Ishikawa (cell line): ENCODE measurements around the gene ATG7.

Source experiments
- CEBPB ChIP-seq: IDR thresholded peaks from 2 replicates; pipeline ENCODE4 v1.6.1; 2012
- CREB1 ChIP-seq: IDR thresholded peaks from 2 replicates; pipeline ENCODE4 v1.6.1; 2012; ENCODE audit warnings: low read depth
- EGR1 ChIP-seq: IDR thresholded peaks from 2 replicates; pipeline ENCODE4 v1.6.1; 2012
- EP300 ChIP-seq: IDR thresholded peaks from 2 replicates; pipeline ENCODE4 v1.6.1; 2012; ENCODE audit warnings: borderline replicate concordance
- FOXM1 ChIP-seq: IDR thresholded peaks from 2 replicates; pipeline ENCODE4 v1.6.1; 2012; ENCODE audit warnings: low read depth, borderline replicate concordance
- NFIC ChIP-seq: IDR thresholded peaks from 2 replicates; pipeline ENCODE4 v1.6.1; 2012
- RAD21 ChIP-seq: IDR thresholded peaks from 2 replicates; pipeline ENCODE4 v1.6.1; 2012; ENCODE audit warnings: low read depth
- TAF1 ChIP-seq: IDR thresholded peaks from 2 replicates; pipeline ENCODE4 v1.6.1; 2012; ENCODE audit warnings: low read depth, mild to moderate bottlenecking
- TCF12 ChIP-seq: IDR thresholded peaks from 2 replicates; pipeline ENCODE4 v1.6.1; 2012; ENCODE audit warnings: low read depth
- TEAD4 ChIP-seq: IDR thresholded peaks from 2 replicates; pipeline ENCODE4 v1.6.1; 2012
- YY1 ChIP-seq: IDR thresholded peaks from 2 replicates; pipeline ENCODE4 v1.6.1; 2012; ENCODE audit warnings: low read depth
- ZBTB7A ChIP-seq: IDR thresholded peaks from 2 replicates; pipeline ENCODE4 v1.6.1; 2012; ENCODE audit warnings: low read depth
- TF ChIP-seq, protein P1 (sequence below): IDR thresholded peaks from 2 replicates; pipeline ENCODE4 v1.6.1; 2012
- TF ChIP-seq, protein P2 (sequence below): IDR thresholded peaks from 2 replicates; pipeline ENCODE4 v1.6.1; 2012; ENCODE audit warnings: low read depth, mild to moderate bottlenecking
- TF ChIP-seq, protein P3 (sequence below): IDR thresholded peaks from 2 replicates; pipeline ENCODE4 v1.6.1; 2012

ATG7 gene

DNA sequence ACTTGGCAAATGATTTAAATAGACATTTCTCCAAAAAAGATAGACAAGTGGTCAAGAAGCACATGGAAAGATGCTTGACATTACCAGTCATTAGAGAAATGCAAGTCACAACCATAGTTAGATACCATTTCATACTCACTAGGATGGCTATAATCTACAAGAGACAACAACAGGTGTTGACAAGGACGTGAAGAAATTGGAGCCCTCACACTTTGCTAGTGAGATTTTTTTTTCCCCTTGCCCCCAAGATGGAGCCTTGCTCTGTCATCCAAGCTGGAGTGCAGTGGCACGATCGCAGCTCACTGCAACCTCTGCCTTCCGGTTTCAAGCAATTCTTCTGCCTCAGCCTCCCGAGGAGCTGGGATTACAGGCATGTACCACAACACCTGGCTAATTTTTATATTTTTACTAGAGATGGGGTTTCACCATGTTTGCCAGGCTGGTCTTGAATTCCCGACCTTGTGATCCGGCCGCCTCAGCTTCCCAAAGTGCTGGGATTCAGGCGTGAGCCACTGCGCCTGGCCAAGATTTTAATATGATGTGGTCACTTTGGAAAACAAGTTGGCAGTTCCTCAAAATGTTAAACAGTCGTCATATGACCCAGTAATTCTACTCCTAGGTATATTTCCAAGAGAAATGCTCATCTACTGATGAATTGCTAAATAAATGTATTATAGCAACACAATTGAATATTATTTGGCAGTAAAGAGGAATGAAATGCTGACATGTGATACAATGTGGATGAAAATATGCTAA is 103.3 kb downstream of the ATG7 start:
- TF ChIP-seq YY1, result no peak
- TF ChIP-seq EP300, result peak; percentile 36; the same call in 1 of the 2 replicates
- peak; percentile 32; the same call in 1 of the 2 replicates for TF ChIP-seq NFIC

DNA sequence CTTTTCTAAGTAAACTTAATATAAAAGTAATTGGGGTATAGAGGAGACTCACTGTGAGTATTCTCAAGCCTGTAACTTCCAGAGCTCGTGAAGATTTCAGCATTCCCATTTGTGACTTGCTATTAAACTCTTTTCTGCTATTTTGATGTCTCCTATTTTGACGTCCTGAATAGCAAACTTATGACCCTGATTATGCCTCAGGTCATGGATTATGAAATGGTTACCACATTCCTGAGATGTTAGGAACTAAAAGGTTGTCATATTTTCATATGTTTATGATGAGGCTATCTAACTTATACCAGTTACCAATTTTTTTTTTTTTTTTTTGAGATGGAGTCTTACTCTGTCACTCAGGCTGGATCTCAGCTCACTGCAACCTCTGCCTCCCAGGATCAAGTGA is 105.5 kb downstream of the ATG7 start:
- TF ChIP-seq EP300 (no peak), YY1 (no peak), ZBTB7A (no peak), TEAD4 (no peak), CREB1 (no peak), TCF12 (no peak), FOXM1 (no peak)
- TF ChIP-seq, protein P1, sequence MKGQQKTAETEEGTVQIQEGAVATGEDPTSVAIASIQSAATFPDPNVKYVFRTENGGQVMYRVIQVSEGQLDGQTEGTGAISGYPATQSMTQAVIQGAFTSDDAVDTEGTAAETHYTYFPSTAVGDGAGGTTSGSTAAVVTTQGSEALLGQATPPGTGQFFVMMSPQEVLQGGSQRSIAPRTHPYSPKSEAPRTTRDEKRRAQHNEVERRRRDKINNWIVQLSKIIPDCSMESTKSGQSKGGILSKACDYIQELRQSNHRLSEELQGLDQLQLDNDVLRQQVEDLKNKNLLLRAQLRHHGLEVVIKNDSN, result no peak
- TF ChIP-seq, protein P2, sequence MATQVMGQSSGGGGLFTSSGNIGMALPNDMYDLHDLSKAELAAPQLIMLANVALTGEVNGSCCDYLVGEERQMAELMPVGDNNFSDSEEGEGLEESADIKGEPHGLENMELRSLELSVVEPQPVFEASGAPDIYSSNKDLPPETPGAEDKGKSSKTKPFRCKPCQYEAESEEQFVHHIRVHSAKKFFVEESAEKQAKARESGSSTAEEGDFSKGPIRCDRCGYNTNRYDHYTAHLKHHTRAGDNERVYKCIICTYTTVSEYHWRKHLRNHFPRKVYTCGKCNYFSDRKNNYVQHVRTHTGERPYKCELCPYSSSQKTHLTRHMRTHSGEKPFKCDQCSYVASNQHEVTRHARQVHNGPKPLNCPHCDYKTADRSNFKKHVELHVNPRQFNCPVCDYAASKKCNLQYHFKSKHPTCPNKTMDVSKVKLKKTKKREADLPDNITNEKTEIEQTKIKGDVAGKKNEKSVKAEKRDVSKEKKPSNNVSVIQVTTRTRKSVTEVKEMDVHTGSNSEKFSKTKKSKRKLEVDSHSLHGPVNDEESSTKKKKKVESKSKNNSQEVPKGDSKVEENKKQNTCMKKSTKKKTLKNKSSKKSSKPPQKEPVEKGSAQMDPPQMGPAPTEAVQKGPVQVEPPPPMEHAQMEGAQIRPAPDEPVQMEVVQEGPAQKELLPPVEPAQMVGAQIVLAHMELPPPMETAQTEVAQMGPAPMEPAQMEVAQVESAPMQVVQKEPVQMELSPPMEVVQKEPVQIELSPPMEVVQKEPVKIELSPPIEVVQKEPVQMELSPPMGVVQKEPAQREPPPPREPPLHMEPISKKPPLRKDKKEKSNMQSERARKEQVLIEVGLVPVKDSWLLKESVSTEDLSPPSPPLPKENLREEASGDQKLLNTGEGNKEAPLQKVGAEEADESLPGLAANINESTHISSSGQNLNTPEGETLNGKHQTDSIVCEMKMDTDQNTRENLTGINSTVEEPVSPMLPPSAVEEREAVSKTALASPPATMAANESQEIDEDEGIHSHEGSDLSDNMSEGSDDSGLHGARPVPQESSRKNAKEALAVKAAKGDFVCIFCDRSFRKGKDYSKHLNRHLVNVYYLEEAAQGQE, result no peak
- TF ChIP-seq, protein P3, sequence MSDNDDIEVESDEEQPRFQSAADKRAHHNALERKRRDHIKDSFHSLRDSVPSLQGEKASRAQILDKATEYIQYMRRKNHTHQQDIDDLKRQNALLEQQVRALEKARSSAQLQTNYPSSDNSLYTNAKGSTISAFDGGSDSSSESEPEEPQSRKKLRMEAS, result no peak

DNA sequence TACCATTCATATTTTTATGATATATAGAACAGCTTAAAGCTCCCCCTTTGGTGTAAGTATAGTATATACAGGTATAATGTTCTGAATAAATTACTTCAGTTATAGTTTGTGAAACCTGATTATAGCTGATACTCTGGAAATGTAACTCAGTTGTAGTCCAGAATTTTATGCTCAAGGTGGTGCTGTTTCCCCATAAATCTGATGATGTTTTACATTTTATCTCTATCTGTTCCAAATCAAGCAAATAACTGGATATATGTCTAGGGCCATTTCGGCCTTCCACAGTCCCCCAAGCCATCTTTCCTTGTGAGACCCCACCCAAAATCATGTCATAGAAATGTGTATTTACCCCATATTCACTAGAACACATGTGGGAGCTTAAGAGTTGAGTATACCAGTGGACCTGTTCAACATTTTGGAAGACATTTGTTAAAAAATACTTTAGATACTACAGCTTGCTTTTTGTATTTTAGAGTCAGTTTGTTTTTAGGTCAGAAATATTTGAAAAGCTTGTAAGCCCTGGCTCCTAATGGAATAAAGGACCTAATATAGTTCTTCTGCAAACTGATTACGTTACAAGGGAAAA is 107.1 kb downstream of the ATG7 start:
- TF ChIP-seq TEAD4 (no peak), RAD21 (peak; percentile 82)

DNA sequence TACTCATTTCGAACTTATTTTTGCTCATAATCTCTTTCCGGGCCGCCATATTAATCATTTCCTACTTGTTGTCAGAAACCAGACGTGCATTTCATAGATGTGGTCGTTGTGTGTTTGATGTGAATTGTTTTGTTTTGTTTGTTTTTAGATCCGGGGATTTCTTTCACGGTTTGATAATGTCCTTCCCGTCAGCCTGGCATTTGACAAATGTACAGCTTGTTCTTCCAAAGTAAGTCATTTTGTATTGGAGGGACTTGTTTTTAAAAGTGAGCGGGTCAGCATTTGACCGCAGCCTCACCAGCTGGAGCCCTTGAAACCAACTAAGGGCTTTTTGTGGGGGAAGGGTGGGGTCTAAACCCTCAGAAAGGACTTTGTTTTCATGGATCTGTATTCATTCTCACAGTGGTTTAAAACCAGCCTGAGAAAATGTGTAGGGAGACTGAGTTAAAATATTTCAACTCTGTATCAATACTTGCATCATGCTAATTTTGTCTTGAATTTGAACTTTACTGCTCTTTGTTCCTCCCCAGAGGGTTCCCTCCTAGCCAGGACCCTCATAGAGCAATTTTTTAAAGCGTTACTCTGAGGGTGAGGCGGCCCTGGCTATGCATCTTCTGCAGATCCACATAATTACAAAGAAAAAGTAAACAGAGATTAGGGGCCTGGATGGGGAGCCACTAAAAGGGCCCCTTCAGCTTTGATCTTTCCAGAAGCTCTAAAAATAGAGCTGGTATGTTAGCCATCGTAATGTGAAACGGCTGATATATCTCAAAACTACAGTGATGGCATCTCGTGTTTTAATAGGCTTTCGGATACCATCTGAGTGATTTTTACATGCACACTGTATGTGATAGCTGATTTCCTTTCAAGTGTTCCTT is 107.9 kb downstream of the ATG7 start:
- TF ChIP-seq TAF1 (no peak), EGR1 (no peak), ZBTB7A (no peak), FOXM1 (no peak), CREB1 (no peak), NFIC (no peak), TCF12 (no peak)
- TF ChIP-seq, protein P2, result no peak
- TF ChIP-seq, protein P1, result no peak

DNA sequence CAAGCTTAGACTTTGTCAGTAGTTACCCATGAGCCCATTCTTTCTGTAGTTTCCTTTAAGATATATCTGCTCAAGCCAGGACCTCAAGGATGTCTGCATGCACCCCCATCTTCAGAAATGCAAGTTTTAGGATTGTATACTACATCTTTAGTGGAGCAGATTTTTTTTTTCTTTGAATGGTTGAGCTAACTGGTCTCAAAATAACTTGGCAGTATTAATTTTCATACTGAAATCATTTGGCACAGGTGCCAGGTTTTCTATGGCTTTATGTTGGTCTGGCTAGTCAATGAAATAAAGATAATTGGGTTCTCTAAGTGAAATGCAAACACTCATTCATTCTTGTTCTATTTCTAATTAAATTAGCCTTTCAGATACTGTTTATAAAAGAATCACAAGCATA is 108.9 kb downstream of the ATG7 start:
- TF ChIP-seq CEBPB (no peak), NFIC (no peak), CREB1 (no peak), YY1 (no peak), TCF12 (no peak), TAF1 (no peak), TEAD4 (no peak), FOXM1 (no peak), EP300 (no peak), EGR1 (no peak)
- TF ChIP-seq, protein P2, result no peak
- TF ChIP-seq, protein P3, result no peak
- TF ChIP-seq, protein P1, result no peak
